Activated naive CD8-positive, alpha-beta T cell (primary cell): Measurements from ENCODE around the gene ANKRD10.
"Not testable (repeated sequence)": the region's sequence is repeated elsewhere in the genome, so short reads cannot be mapped to it uniquely, and the experiment has no call there.

Experiments
- H3K27ac Mint-ChIP-seq: one replicate; pipeline ENCODE4 v1.8.0; 2021; ENCODE audit warnings: mixed read lengths
- H3K27me3 Mint-ChIP-seq: one replicate; pipeline ENCODE4 v1.8.0; 2021; ENCODE audit warnings: mixed read lengths
- H3K36me3 Mint-ChIP-seq: one replicate; pipeline ENCODE4 v1.8.0; 2021; ENCODE audit warnings: mixed read lengths
- H3K4me1 Mint-ChIP-seq: one replicate; pipeline ENCODE4 v1.8.0; 2021; ENCODE audit warnings: low read depth, mixed read lengths
- H3K4me3 Mint-ChIP-seq: one replicate; pipeline ENCODE4 v1.8.0; 2021; ENCODE audit warnings: mild to moderate bottlenecking, mixed read lengths
- H3K9me3 Mint-ChIP-seq: one replicate; pipeline ENCODE4 v1.8.0; 2021; ENCODE audit warnings: low read depth, mixed read lengths

ANKRD10 gene

GRCh38 chr13:110915057-110915873 lies at the start of gene ANKRD10:
Gene ANKRD10 (minus strand): TSS chr13:110915069. CDS start chr13:110914934, 135 bp downstream.
- H3K4me3 Mint-ChIP-seq: peak within 1 kb of the TSS; percentile 95
- H3K27ac Mint-ChIP-seq: peak within 1 kb of the TSS; percentile 90
- peaks cover 42% of the 10 kb centered on the region for H3K4me1 Mint-ChIP-seq
- no peaks in the 10 kb centered on the region for H3K9me3 Mint-ChIP-seq
- no peaks in the 10 kb centered on the region for H3K36me3 Mint-ChIP-seq
- no peaks in the 10 kb centered on the region for H3K27me3 Mint-ChIP-seq

- Mint-ChIP-seq H3K27me3 (peaks cover 7% of the 10 kb centered on the region), H3K36me3 (peaks cover 10% of the 10 kb centered on the region), H3K27ac (peak overlapping the region; percentile 93), H3K9me3 (peaks cover 17% of the 10 kb centered on the region), H3K4me3 (peak overlapping the region; percentile 11), H3K4me1 (peaks cover 20% of the 10 kb centered on the region)
These were observed 49.6 kb upstream of the ANKRD10 start for GRCh38 chr13:110964229-110965037.

- peaks cover 17% of the 10 kb centered on the region for H3K9me3 Mint-ChIP-seq
These were observed 48.7 kb upstream of the ANKRD10 start for GRCh38 chr13:110963554-110963970.

GRCh38 chr13:110961959-110962358 lies 47.1 kb upstream of the ANKRD10 start:
- Mint-ChIP-seq H3K4me3 (no peak overlapping the region), H3K36me3 (peaks cover 8% of the 10 kb centered on the region), H3K9me3 (peaks cover 17% of the 10 kb centered on the region), H3K27ac (no peak overlapping the region), H3K27me3 (peaks cover 5% of the 10 kb centered on the region), H3K4me1 (peaks cover 18% of the 10 kb centered on the region)

More at GRCh38 chr13:110963554-110963970, 48.7 kb upstream of the ANKRD10 start:
- Mint-ChIP-seq H3K4me3 (no peak overlapping the region), H3K4me1 (peaks cover 20% of the 10 kb centered on the region), H3K27me3 (peaks cover 7% of the 10 kb centered on the region), H3K36me3 (peaks cover 10% of the 10 kb centered on the region), H3K27ac (no peak overlapping the region)

GRCh38 chr13:110960204-110960603 lies 45.3 kb upstream of the ANKRD10 start:
- peaks cover 13% of the 10 kb centered on the region for H3K4me1 Mint-ChIP-seq
- H3K27ac Mint-ChIP-seq: no peak overlapping the region
- H3K4me3 Mint-ChIP-seq: no peak overlapping the region
- H3K36me3 Mint-ChIP-seq: peaks cover 8% of the 10 kb centered on the region
- peaks cover 17% of the 10 kb centered on the region for H3K9me3 Mint-ChIP-seq
- H3K27me3 Mint-ChIP-seq: peaks cover 5% of the 10 kb centered on the region

GRCh38 chr13:110957931-110958330 lies 43.1 kb upstream of the ANKRD10 start:
- Mint-ChIP-seq H3K36me3 (peaks cover 2% of the 10 kb centered on the region), H3K4me3 (no peak overlapping the region), H3K4me1 (peaks cover 6% of the 10 kb centered on the region), H3K27ac (no peak overlapping the region), H3K9me3 (peaks cover 8% of the 10 kb centered on the region), H3K27me3 (peaks cover 3% of the 10 kb centered on the region)

GRCh38 chr13:110957181-110957884 lies 42.5 kb upstream of the ANKRD10 start:
- H3K27ac Mint-ChIP-seq: peak overlapping the region; percentile 18
- H3K4me3 Mint-ChIP-seq: no peak overlapping the region
- peaks cover 6% of the 10 kb centered on the region for H3K4me1 Mint-ChIP-seq
- H3K36me3 Mint-ChIP-seq: peaks cover 2% of the 10 kb centered on the region
- peaks cover 8% of the 10 kb centered on the region for H3K9me3 Mint-ChIP-seq
- peaks cover 3% of the 10 kb centered on the region for H3K27me3 Mint-ChIP-seq

- not testable (repeated sequence) for H3K27ac Mint-ChIP-seq, H3K27me3 Mint-ChIP-seq
These were observed 41.3 kb upstream of the ANKRD10 start for GRCh38 chr13:110956216-110956615.

GRCh38 chr13:110955608-110956007 lies 40.7 kb upstream of the ANKRD10 start:
- not testable (repeated sequence) for H3K27me3 Mint-ChIP-seq, H3K9me3 Mint-ChIP-seq, H3K36me3 Mint-ChIP-seq, H3K4me3 Mint-ChIP-seq
- Mint-ChIP-seq H3K4me1 (peaks cover 14% of the 10 kb centered on the region), H3K27ac (peak overlapping the region; percentile 86)

More at GRCh38 chr13:110956216-110956615, 41.3 kb upstream of the ANKRD10 start:
- H3K4me3 Mint-ChIP-seq, H3K9me3 Mint-ChIP-seq, H3K36me3 Mint-ChIP-seq: not testable (repeated sequence)
- peaks cover 13% of the 10 kb centered on the region for H3K4me1 Mint-ChIP-seq

GRCh38 chr13:110955072-110955503 lies 40.2 kb upstream of the ANKRD10 start:
- not testable (repeated sequence) for H3K27me3 Mint-ChIP-seq, H3K9me3 Mint-ChIP-seq, H3K36me3 Mint-ChIP-seq
- Mint-ChIP-seq H3K4me3 (peak overlapping the region; percentile 42), H3K4me1 (peaks cover 15% of the 10 kb centered on the region), H3K27ac (peak overlapping the region; percentile 86)

GRCh38 chr13:110954533-110954920 lies 39.7 kb upstream of the ANKRD10 start:
- not testable (repeated sequence) for H3K4me3 Mint-ChIP-seq, H3K27ac Mint-ChIP-seq, H3K9me3 Mint-ChIP-seq, H3K36me3 Mint-ChIP-seq, H3K27me3 Mint-ChIP-seq
- peaks cover 15% of the 10 kb centered on the region for H3K4me1 Mint-ChIP-seq

- no peak overlapping the region for H3K4me3 Mint-ChIP-seq
- H3K9me3 Mint-ChIP-seq: no peaks in the 10 kb centered on the region
- no peaks in the 10 kb centered on the region for H3K36me3 Mint-ChIP-seq
- H3K27me3 Mint-ChIP-seq: no peaks in the 10 kb centered on the region
- peaks cover 15% of the 10 kb centered on the region for H3K4me1 Mint-ChIP-seq
- no peak overlapping the region for H3K27ac Mint-ChIP-seq
These were observed 39.1 kb upstream of the ANKRD10 start for GRCh38 chr13:110953833-110954532.

GRCh38 chr13:110953416-110953815 lies 38.5 kb upstream of the ANKRD10 start:
- Mint-ChIP-seq H3K4me1 (peaks cover 15% of the 10 kb centered on the region), H3K36me3 (no peaks in the 10 kb centered on the region), H3K4me3 (no peak overlapping the region), H3K27me3 (no peaks in the 10 kb centered on the region), H3K27ac (no peak overlapping the region), H3K9me3 (no peaks in the 10 kb centered on the region)

- not testable (repeated sequence) for H3K27ac Mint-ChIP-seq, H3K27me3 Mint-ChIP-seq, H3K9me3 Mint-ChIP-seq, H3K36me3 Mint-ChIP-seq, H3K4me3 Mint-ChIP-seq
- H3K4me1 Mint-ChIP-seq: peaks cover 15% of the 10 kb centered on the region
These were observed 37.3 kb upstream of the ANKRD10 start for GRCh38 chr13:110952135-110952534.
